K562 (cell line): Measurements from ENCODE around the gene LPCAT1. TPM values are rescaled to one million over a fixed set of nuclear protein-coding genes. Genes with fewer than 3 reads are reported as not detected.

Source experiments
- ATAC-seq: fragments of 200-7000 bp; cut with Tn5 transposase; 3 replicates; pipeline ENCODE4 v1.9.1; 2020; ENCODE audit warnings: moderate library complexity
- BruUV-seq: library from RNA; stranded (reverse); fragments of 400-500 nt; replicated peaks from 2 replicates; lab custom pipeline; 2021; lab: Mats Ljungman, UMichigan
- CTCF ChIA-PET: fragments of 300-600 bp; formaldehyde crosslinking; extraction: SDS; loops from one replicate; lab custom pipeline; 2021; ENCODE audit warnings: low intra/inter-chr PET ratio; lab: Yijun Ruan, JAX
- POLR2A ChIA-PET: fragments of 300-600, 350-650 bp; sonication (Branson Sonifier 250); formaldehyde crosslinking; extraction: SDS; loops from one replicate; lab custom pipeline; 2021; ENCODE audit warnings: antibody characterized with exemption, inconsistent platforms; lab: Yijun Ruan, JAX
- DNase-seq, 4 experiments: peaks; one replicate each; pipeline versions ENCODE4 v3.0.0 to v3.0.0-alpha.2; 2011 to 2018; ENCODE audit warnings: low spot score in 3 of 4, mixed read lengths in 3 of 4; ENCODE audit errors: extremely low read depth in 1 of 4
- FAIRE-seq: peaks from 2 replicates; lab custom pipeline; 2011; peaks lifted over from hg19 to GRCh38; lab: Jason Lieb, UNC
- H2AFZ ChIP-seq: 2 replicates; pipeline ENCODE4 v1.6.0; 2011; ENCODE audit warnings: low read depth, low read length, control low read depth, inconsistent platforms
- H3K27ac ChIP-seq: fragments of 200-600 bp; 3 replicates; pipeline ENCODE4 v1.8.0; 2011; ENCODE audit warnings: low read depth, mild to moderate bottlenecking, control low read depth, inconsistent platforms, low read length, moderate library complexity, mixed read lengths; ENCODE audit errors: extremely low read depth
- H3K27me3 ChIP-seq, 2 experiments: fragments of 300-600 bp in 1 of 2; 2 replicates in 1 of 2; 3 replicates in 1 of 2; pipeline versions ENCODE4 v1.6.0 to v1.8.0; 2011; ENCODE audit warnings: inconsistent platforms in 2 of 2, low read length in 2 of 2, mild to moderate bottlenecking in 1 of 2, mixed read lengths in 1 of 2, moderate library complexity in 1 of 2; ENCODE audit not compliant: control insufficient read depth in 2 of 2, insufficient read depth in 2 of 2
- H3K36me3 ChIP-seq: fragments of 300-600 bp; 3 replicates; pipeline ENCODE4 v1.8.0; 2011; ENCODE audit warnings: mild to moderate bottlenecking, low read length, inconsistent platforms; ENCODE audit not compliant: control insufficient read depth, insufficient read depth
- H3K4me1 ChIP-seq, 2 experiments: fragments of 200-600 bp in 1 of 2; replicated peaks in 1 of 2; 2 replicates in 1 of 2; 3 replicates in 1 of 2; pipeline versions ENCODE4 v1.5.1 to v1.8.0; 2011; ENCODE audit warnings: inconsistent platforms in 2 of 2, low read length in 2 of 2, mild to moderate bottlenecking in 1 of 2, mixed read lengths in 1 of 2, moderate library complexity in 1 of 2; ENCODE audit not compliant: control insufficient read depth in 2 of 2, insufficient read depth in 2 of 2
- H3K4me2 ChIP-seq: 2 replicates; pipeline ENCODE4 v1.6.1; 2011; ENCODE audit warnings: low read length, control low read depth, inconsistent platforms, mixed read lengths; ENCODE audit not compliant: insufficient read depth
- H3K4me3 ChIP-seq: fragments of 200-600 bp; sonication (generic), shearing (Covaris generic); 2 replicates; pipeline ENCODE4 v1.5.1; 2016; ENCODE audit warnings: control low read depth, inconsistent platforms
- H3K79me2 ChIP-seq: fragments of 200-600 bp; 3 replicates; pipeline ENCODE4 v1.8.0; 2011; ENCODE audit warnings: low read length, inconsistent platforms; ENCODE audit not compliant: control insufficient read depth, insufficient read depth
- H3K9ac ChIP-seq, 2 experiments: 2 replicates each; pipeline versions ENCODE4 v1.6.0 to v1.6.1; 2011; ENCODE audit warnings: low read depth in 2 of 2, low read length in 2 of 2, control low read depth in 1 of 2, inconsistent platforms in 1 of 2, mild to moderate bottlenecking in 1 of 2, mixed read lengths in 1 of 2; ENCODE audit not compliant: insufficient read depth in 1 of 2
- H3K9me1 ChIP-seq: one replicate; pipeline ENCODE4 v1.6.0; 2011; ENCODE audit warnings: inconsistent platforms, mild to moderate bottlenecking, low read length, moderate library complexity; ENCODE audit not compliant: control insufficient read depth, insufficient read depth
- H3K9me3 ChIP-seq: replicated peaks from 2 replicates; pipeline ENCODE4 v1.5.1; 2011; ENCODE audit warnings: low read depth, low read length, inconsistent platforms; ENCODE audit not compliant: control insufficient read depth, insufficient read depth
- H4K20me1 ChIP-seq: replicated peaks from 2 replicates; pipeline ENCODE4 v1.6.1; 2011; ENCODE audit warnings: low read length, inconsistent platforms, mixed read lengths; ENCODE audit not compliant: control insufficient read depth, insufficient read depth
- ATF7 ChIP-seq: fragments of 450-650 bp; IDR thresholded peaks from 2 replicates; pipeline ENCODE4 v1.7.1; 2014; ENCODE audit warnings: mild to moderate bottlenecking, moderate library complexity
- SAP30 ChIP-seq: fragments of 200-600 bp; sonication (generic); IDR thresholded peaks from 2 replicates; pipeline ENCODE4 v1.6.1; 2012; ENCODE audit warnings: borderline replicate concordance, low read depth, mild to moderate bottlenecking, moderate library complexity, low read length, control low read depth, inconsistent platforms; ENCODE audit not compliant: insufficient read depth, poor library complexity, severe bottlenecking
- TAF7 ChIP-seq: fragments of 450-650 bp; IDR thresholded peaks from 2 replicates; pipeline ENCODE4 v1.6.1; 2016; ENCODE audit warnings: missing genetic modification characterization, missing compliant biosample characterization
- XRCC3 ChIP-seq: fragments of 450-650 bp; IDR thresholded peaks from 2 replicates; pipeline ENCODE4 v1.6.1; 2017; ENCODE audit warnings: mild to moderate bottlenecking, moderate library complexity
- ZNF133 ChIP-seq: fragments of 250-450 bp; sonication (Bioruptor Pico); IDR thresholded peaks from 2 replicates; pipeline ENCODE4 v1.4.0; 2020; ENCODE audit warnings: mild to moderate bottlenecking
- ZNF707 ChIP-seq: fragments of 250-450 bp; sonication (Bioruptor Pico); conservative IDR thresholded peaks from 2 replicates; pipeline ENCODE4 v1.8.0; 2022; ENCODE audit warnings: inconsistent platforms, mild to moderate bottlenecking, moderate library complexity
- ZNF780A ChIP-seq: fragments of 250-450 bp; sonication (Bioruptor Pico); IDR thresholded peaks from 2 replicates; pipeline ENCODE4 v1.5.0; 2021; ENCODE audit warnings: mild to moderate bottlenecking
- WGBS: fragments of 100-300 bp; shearing (Covaris generic); methylation state at CpG from one replicate; pipeline ENCODE4 v1.1.6; 2016; ENCODE audit warnings: low coverage, mixed read lengths; ENCODE audit not compliant: insufficient coverage; ENCODE audit errors: missing lambda C conversion rate; 5-methylcytosine and 5-hydroxymethylcytosine counted together
- in situ Hi-C: fragments of 300-500 bp; cut with MboI; formaldehyde crosslinking; loops from 4 replicates; pipeline ENCODE4 v1.15.0; 2018; ENCODE audit warnings: inconsistent platforms, mixed read lengths
- intact Hi-C: fragments of 100-400 bp; cut with micrococcal nuclease; formaldehyde crosslinking; loops from 2 replicates; pipeline ENCODE4 v1.14.2; 2022
- polyA plus RNA-seq, 8 experiments: library from polyadenylated mRNA; depleted of rRNA in 4 of 8; stranded (reverse) in 5 of 8; unstranded in 3 of 8; fragments of >200 nt; fragmentation: Nextera tagmentation in 2 of 8; fragmentation: Illumina TruSeq in 1 of 8; extraction: Ambion mirVana in 2 of 8; extraction: Trizol in 1 of 8; gene quantifications; 2 replicates each; pipeline versions ENCODE4 v1.2.1 to v1.2.3, GENCODE V29; 2011 to 2014; ENCODE audit warnings: inconsistent platforms in 1 of 8, missing spikeins in 1 of 8
- total RNA-seq, 7 experiments: library from RNA; depleted of rRNA in 6 of 7; stranded (reverse); fragments of >200 nt in 6 of 7; fragmentation: Illumina TruSeq in 2 of 7; extraction: Trizol in 2 of 7; gene quantifications; 2 replicates each; pipeline versions ENCODE4 v1.2.1 to v1.2.3, GENCODE V29; 2011 to 2021; ENCODE audit warnings: low replicate concordance in 1 of 7

The LPCAT1 gene
- total and polyA plus RNA-seq, 9 of the 15 experiments (the other 6 are each of a cell fraction or from before 2014, with no cell fraction given): 0.14 to 18.4 (median 13.9) TPM

GRCh38 chr5:1461396-1461795, 62.4 kb downstream of the LPCAT1 start:
- FAIRE-seq (no peak), ATAC-seq (no peak), DNase-seq (no peak)
- Histone ChIP-seq H4K20me1 (no peaks in the 10 kb centered on the region), H3K36me3 (no peaks in the 10 kb centered on the region), H3K4me2 (no peak overlapping the region), H3K79me2 (no peaks in the 10 kb centered on the region), H3K4me3 (no peak overlapping the region), H3K9me3 (peaks cover 23% of the 10 kb centered on the region), H3K27ac (no peak overlapping the region), H3K9ac (no peak overlapping the region), H3K4me1 (peaks cover 0 to 8% of the 10 kb centered on the region in 2 experiments; a peak in 1 of 5 replicates), H2AFZ (no peak overlapping the region), H3K27me3 (no peaks in the 10 kb centered on the region; a peak in 1 of 5 replicates), H3K9me1 (no peaks in the 10 kb centered on the region)
- in situ Hi-C loops: no loop called here
- BruUV-seq: no TSS peak
- CTCF ChIA-PET: no interaction called here
- intact Hi-C loops: no loop called here
- POLR2A ChIA-PET: no interaction called here
- no peak for TF ChIP-seq ZNF780A (CRISPR knock-in tag)
- no peak for TF ChIP-seq XRCC3
- TF ChIP-seq SAP30: no peak
- TF ChIP-seq ZNF133 (CRISPR knock-in tag): no peak
- TF ChIP-seq ZNF707 (CRISPR knock-in tag): no peak
- TF ChIP-seq ATF7: no peak
- no peak for TF ChIP-seq TAF7 (tag)
- 49% methylated on average over 10 of the region's 10 CpGs for WGBS
